ENCODE measurements around the gene TOP2B. TPM values are rescaled to one million over a fixed set of nuclear protein-coding genes. Genes with fewer than 3 reads are reported as not detected.

TOP2B gene
- total and polyA plus RNA-seq, 9 of the 15 experiments (the other 6 are each of a cell fraction or from before 2014, with no cell fraction given) = 45.3 to 186 (median 134) TPM

DNA sequence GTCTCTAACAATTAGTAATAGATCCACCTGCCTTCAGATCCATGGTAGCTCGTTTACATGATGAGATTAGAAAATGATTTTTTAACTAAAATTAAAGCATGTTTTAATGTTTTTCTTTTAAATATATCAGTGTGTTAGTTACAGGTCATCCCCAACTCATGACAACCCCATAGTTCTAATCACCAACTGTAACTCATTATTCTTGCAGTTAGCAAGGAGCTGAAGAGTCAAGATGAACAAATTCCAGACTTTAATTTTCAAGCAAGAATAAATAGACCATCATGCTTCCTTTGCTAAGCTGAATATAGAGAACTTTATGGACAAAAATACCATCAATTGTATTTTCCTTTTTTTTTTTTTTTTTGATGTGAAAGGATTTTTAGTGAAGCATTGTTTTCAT is 101.1 kb downstream of the TOP2B start (continued):
- TF ChIP-seq, protein P1, sequence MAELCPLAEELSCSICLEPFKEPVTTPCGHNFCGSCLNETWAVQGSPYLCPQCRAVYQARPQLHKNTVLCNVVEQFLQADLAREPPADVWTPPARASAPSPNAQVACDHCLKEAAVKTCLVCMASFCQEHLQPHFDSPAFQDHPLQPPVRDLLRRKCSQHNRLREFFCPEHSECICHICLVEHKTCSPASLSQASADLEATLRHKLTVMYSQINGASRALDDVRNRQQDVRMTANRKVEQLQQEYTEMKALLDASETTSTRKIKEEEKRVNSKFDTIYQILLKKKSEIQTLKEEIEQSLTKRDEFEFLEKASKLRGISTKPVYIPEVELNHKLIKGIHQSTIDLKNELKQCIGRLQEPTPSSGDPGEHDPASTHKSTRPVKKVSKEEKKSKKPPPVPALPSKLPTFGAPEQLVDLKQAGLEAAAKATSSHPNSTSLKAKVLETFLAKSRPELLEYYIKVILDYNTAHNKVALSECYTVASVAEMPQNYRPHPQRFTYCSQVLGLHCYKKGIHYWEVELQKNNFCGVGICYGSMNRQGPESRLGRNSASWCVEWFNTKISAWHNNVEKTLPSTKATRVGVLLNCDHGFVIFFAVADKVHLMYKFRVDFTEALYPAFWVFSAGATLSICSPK (IDR thresholded peaks at IDR 0.05; ENCODE audit: borderline replicate concordance) = no peak
- no peak for TF ChIP-seq KLF6 (CRISPR knock-in tag; IDR thresholded peaks at IDR 0.05; ENCODE audit: borderline replicate concordance)

DNA sequence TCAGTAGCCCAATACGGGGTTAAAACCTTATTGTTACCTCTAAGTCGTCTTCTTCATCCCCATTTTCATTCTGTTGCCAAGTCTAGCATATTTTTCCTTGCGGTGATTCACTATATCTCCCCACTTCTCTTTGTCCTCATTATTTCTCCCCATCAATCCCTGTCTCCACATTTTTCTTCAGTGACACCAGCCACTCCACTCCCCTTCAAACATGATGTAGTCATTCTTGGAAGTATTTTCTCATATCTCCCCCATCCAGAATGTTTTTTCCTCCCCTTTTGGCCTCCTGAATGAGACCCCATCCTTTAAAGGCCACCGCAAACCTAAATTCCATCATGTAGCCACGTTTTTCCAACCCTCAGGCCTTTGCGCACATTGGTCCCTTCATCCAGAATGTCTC is 105.9 kb downstream of the TOP2B start:
- H3K4me1 ChIP-seq (replicated peaks in 1 of 2; ENCODE audit: control insufficient read depth in 2 of 2, insufficient read depth in 2 of 2, low read length in 2 of 2) = no peaks in the 10 kb centered on the region
- TF ChIP-seq CBFB (CRISPR knock-in tag; IDR thresholded peaks at IDR 0.05) = no peak
- no peak for TF ChIP-seq MEF2D (tag; conservative IDR thresholded peaks at IDR 0.05; ENCODE audit: low read depth)
- no peak for TF ChIP-seq NCOA2 (IDR thresholded peaks at IDR 0.05; ENCODE audit: partially characterized antibody in 2 of 2)
- no peak for TF ChIP-seq CCAR2 (IDR thresholded peaks at IDR 0.05; ENCODE audit: low read depth, low read length)
- TF ChIP-seq POLR2AphosphoS2 (IDR thresholded peaks at IDR 0.05; ENCODE audit: low read length) = no peak
- TF ChIP-seq ZNF184 (CRISPR knock-in tag; IDR thresholded peaks at IDR 0.05) = no peak
- no peak for TF ChIP-seq ZNF384 (IDR thresholded peaks at IDR 0.05; ENCODE audit: low read depth, low read length)
- no peak for TF ChIP-seq SP1 (CRISPR knock-in tag; IDR thresholded peaks at IDR 0.05)
- no peak for TF ChIP-seq POLR3G (IDR thresholded peaks at IDR 0.05; ENCODE audit: extremely low read depth, insufficient read length, insufficient replicate concordance)
- no peak for TF ChIP-seq EWSR1 (IDR thresholded peaks at IDR 0.05; ENCODE audit: borderline replicate concordance, low read depth, partially characterized antibody)
- TF ChIP-seq ARID1B (IDR thresholded peaks at IDR 0.05) = no peak
- no peak for TF ChIP-seq EP300 (IDR thresholded peaks at IDR 0.05; ENCODE audit: low read length)
- no peak for TF ChIP-seq HNRNPLL (IDR thresholded peaks at IDR 0.05; ENCODE audit: low read depth, low read length, poor library complexity, severe bottlenecking)
- no peaks in the 10 kb centered on the region for H4K20me1 ChIP-seq (replicated peaks; ENCODE audit: control insufficient read depth, insufficient read depth, low read length)
- WGBS (ENCODE audit: insufficient coverage, low coverage, missing lambda C conversion rate) = 7% methylated on average over 6 of the region's 6 CpGs
- no peaks in the 10 kb centered on the region for H3K9me3 ChIP-seq (replicated peaks; ENCODE audit: control insufficient read depth, insufficient read depth, low read depth, low read length)
- no peaks in the 10 kb centered on the region for H3K79me2 ChIP-seq (ENCODE audit: control insufficient read depth, insufficient read depth, low read length)
- no peak overlapping the region for H3K27ac ChIP-seq (ENCODE audit: extremely low read depth, low read depth, low read length)
- H3K9ac ChIP-seq (ENCODE audit: insufficient read depth in 1 of 2, low read depth in 2 of 2, low read length in 2 of 2) = no peak overlapping the region
- DNase-seq (ENCODE audit: extremely low read depth in 1 of 4, low spot score in 3 of 4) (no peak), ATAC-seq (no peak), FAIRE-seq (no peak)
- in situ Hi-C loops (cut with MboI) (no loop called here), intact Hi-C loops (cut with micrococcal nuclease) (no loop called here)
- no peak overlapping the region for H3K4me3 ChIP-seq
- CTCF ChIA-PET (ENCODE audit: low intra/inter-chr PET ratio) = no interaction called here
- POLR2A ChIA-PET = interaction anchor here (1.2 kb wide), 1 partner anchor 10 kb away, joined by 3 read pairs; no protein-coding TSS in a partner anchor
- H3K27me3 ChIP-seq (ENCODE audit: control insufficient read depth in 2 of 2, insufficient read depth in 2 of 2, low read length in 2 of 2) = peaks cover 0 to 5% of the 10 kb centered on the region in 2 experiments; a peak in 2 of 5 replicates
- no peaks in the 10 kb centered on the region for H3K36me3 ChIP-seq (ENCODE audit: control insufficient read depth, insufficient read depth, low read length)
- H3K4me2 ChIP-seq (ENCODE audit: insufficient read depth, low read length) = no peak overlapping the region
- no peaks in the 10 kb centered on the region for H3K9me1 ChIP-seq (ENCODE audit: control insufficient read depth, insufficient read depth, low read length)
- no peak overlapping the region for H2AFZ ChIP-seq (ENCODE audit: low read depth, low read length)
- BruUV-seq (replicated peaks) = no TSS peak
